ENCODE data around the gene MROH2B. TPM values are rescaled to one million over a fixed set of nuclear protein-coding genes. Genes with fewer than 3 reads are reported as not detected.

The MROH2B gene
- total RNA-seq, 1 experiment from 2014 or later = not detected

- intact Hi-C loops (cut with micrococcal nuclease) = no loop called here
- POLR2A ChIA-PET = interaction anchor here (0.6 kb wide), 1 partner anchor 69 kb away, joined by 3 read pairs; no protein-coding TSS in a partner anchor
- no peak overlapping the region for H3K27ac Mint-ChIP-seq (ENCODE audit: low read depth, unreplicated experiment)
- H3K9me3 Mint-ChIP-seq (ENCODE audit: unreplicated experiment) = no peaks in the 10 kb centered on the region
- DNase-seq (ENCODE audit: unreplicated experiment) = peak; percentile 17
- BruUV-seq (replicated peaks) = no TSS peak
- H3K4me1 Mint-ChIP-seq (ENCODE audit: insufficient read depth, unreplicated experiment) = peaks cover 10% of the 10 kb centered on the region
- no peaks in the 10 kb centered on the region for H3K36me3 Mint-ChIP-seq (ENCODE audit: insufficient read depth, unreplicated experiment)
- TF ChIP-seq CTCF (IDR thresholded peaks at IDR 0.05; ENCODE audit: unreplicated experiment) = no peak
- no peaks in the 10 kb centered on the region for H3K27me3 Mint-ChIP-seq (ENCODE audit: insufficient read depth, unreplicated experiment)
- H3K4me3 Mint-ChIP-seq (ENCODE audit: unreplicated experiment) = no peak overlapping the region
- CTCF ChIA-PET = interaction anchor here (0.6 kb wide), 1 partner anchor 689 kb away, joined by 3 read pairs; no protein-coding TSS in a partner anchor
These were observed 75.1 kb downstream of the MROH2B start for GRCh38 chr5:40995801-40996586.

GRCh38 chr5:40991981-40992559 lies 79.1 kb downstream of the MROH2B start:
- peak overlapping the region; percentile 16 for H3K27ac Mint-ChIP-seq (ENCODE audit: low read depth, unreplicated experiment)
- H3K4me1 Mint-ChIP-seq (ENCODE audit: insufficient read depth, unreplicated experiment) = peaks cover 14% of the 10 kb centered on the region
- intact Hi-C loops (cut with micrococcal nuclease) = no loop called here
- POLR2A ChIA-PET = interaction anchor here (0.6 to 1.1 kb wide), 2 partner anchors 10 to 1376 kb away, joined by 3 to 5 read pairs; no protein-coding TSS in a partner anchor
- H3K9me3 Mint-ChIP-seq (ENCODE audit: unreplicated experiment) = no peaks in the 10 kb centered on the region
- CTCF ChIA-PET = interaction anchor here (1.0 kb wide), 1 partner anchor 9 kb away, joined by 3 read pairs; no protein-coding TSS in a partner anchor
- no peak for DNase-seq (ENCODE audit: unreplicated experiment)
- no peak for TF ChIP-seq CTCF (IDR thresholded peaks at IDR 0.05; ENCODE audit: unreplicated experiment)
- no TSS peak for BruUV-seq (replicated peaks)
- H3K36me3 Mint-ChIP-seq (ENCODE audit: insufficient read depth, unreplicated experiment) = no peaks in the 10 kb centered on the region
- H3K27me3 Mint-ChIP-seq (ENCODE audit: insufficient read depth, unreplicated experiment) = no peaks in the 10 kb centered on the region
- H3K4me3 Mint-ChIP-seq (ENCODE audit: unreplicated experiment) = no peak overlapping the region

- Mint-ChIP-seq H3K9me3 (ENCODE audit: unreplicated experiment) (no peaks in the 10 kb centered on the region), H3K4me1 (ENCODE audit: insufficient read depth, unreplicated experiment) (peaks cover 14% of the 10 kb centered on the region), H3K27me3 (ENCODE audit: insufficient read depth, unreplicated experiment) (no peaks in the 10 kb centered on the region), H3K27ac (ENCODE audit: low read depth, unreplicated experiment) (peak overlapping the region; percentile 16), H3K36me3 (ENCODE audit: insufficient read depth, unreplicated experiment) (no peaks in the 10 kb centered on the region), H3K4me3 (ENCODE audit: unreplicated experiment) (no peak overlapping the region)
- ChIA-PET CTCF (interaction anchor here (1.0 kb wide), 1 partner anchor 10 kb away, joined by 3 read pairs; no protein-coding TSS in a partner anchor), POLR2A (interaction anchor here (1.1 kb wide), 1 partner anchor 11 kb away, joined by 5 read pairs; no protein-coding TSS in a partner anchor)
- intact Hi-C loops (cut with micrococcal nuclease) = no loop called here
- DNase-seq (ENCODE audit: unreplicated experiment) = peak; percentile 83
- BruUV-seq (replicated peaks) = no TSS peak
- no peak for TF ChIP-seq CTCF (IDR thresholded peaks at IDR 0.05; ENCODE audit: unreplicated experiment)
These were observed 79.8 kb downstream of the MROH2B start for GRCh38 chr5:40991168-40991980.
